ENCODE results near the gene CHRNB4. TPM values are rescaled to one million over a fixed set of nuclear protein-coding genes. Genes with fewer than 3 reads are reported as not detected.

The CHRNB4 gene
- total and polyA plus RNA-seq, 10 of the 15 experiments (the other 5 are each of a cell fraction or from before 2014, with no cell fraction given) = 0.10 TPM; not detected in 9

GRCh38 chr15:78616506-78616905 lies 24.5 kb downstream of the CHRNB4 start:
- RAD21 ChIA-PET (ENCODE audit: unreplicated experiment) = no interaction called here
- no peaks in the 10 kb centered on the region for H3K36me3 ChIP-seq (ENCODE audit: control insufficient read depth in 2 of 2, insufficient read depth in 2 of 2, low read length in 1 of 2)
- WGBS (ENCODE audit: insufficient coverage, insufficient replicate concordance, low lambda C conversion rate, missing lambda C conversion rate) = 38% methylated on average over 2 of the region's 2 CpGs
- BruUV-seq (replicated peaks) = no TSS peak
- intact Hi-C loops (cut with micrococcal nuclease; ENCODE audit: unreplicated experiment) (no loop called here), in situ Hi-C loops (cut with MboI) (loop anchor here (5.0 kb wide), 1 partner anchor 91 kb away; no protein-coding TSS in a partner anchor)
- DNase-seq (ENCODE audit: low read depth, low spot score) = no peak
- CTCF ChIA-PET = interaction anchor here (0.9 kb wide), 2 partner anchors 94 to 135 kb away, joined by 3 to 4 read pairs; no protein-coding TSS in a partner anchor
- no peaks in the 10 kb centered on the region for H4K20me1 ChIP-seq (ENCODE audit: control insufficient read depth, insufficient read depth)
- H3K79me2 ChIP-seq (ENCODE audit: control insufficient read depth, insufficient read depth, low read length) = no peaks in the 10 kb centered on the region
- no peak overlapping the region for H3K9ac ChIP-seq (ENCODE audit: control insufficient read depth, insufficient read depth, low read length)
- no peaks in the 10 kb centered on the region for H3K9me3 ChIP-seq (replicated peaks; ENCODE audit: control insufficient read depth, insufficient read depth, low read length)
- POLR2A ChIA-PET = no interaction called here
- no peak overlapping the region for H3K27ac ChIP-seq (ENCODE audit: control insufficient read depth, insufficient read depth)
- peaks cover 5 to 6% of the 10 kb centered on the region in 2 experiments for H3K27me3 ChIP-seq (replicated peaks in 1 of 2; ENCODE audit: control insufficient read depth in 2 of 2, insufficient read depth in 2 of 2, low read length in 1 of 2)
- H2AFZ ChIP-seq (ENCODE audit: control insufficient read depth, low read depth, low read length) = no peak overlapping the region
- H3K4me2 ChIP-seq (ENCODE audit: control insufficient read depth, insufficient read depth) = no peak overlapping the region
- SMC1A ChIA-PET (ENCODE audit: uncharacterized antibody, unreplicated experiment) = interaction anchor here (0.7 kb wide), 1 partner anchor 195 kb away, joined by 4 read pairs; no protein-coding TSS in a partner anchor
- ATAC-seq = no peak
- no peak for FAIRE-seq
- no peaks in the 10 kb centered on the region for H3K4me1 ChIP-seq (ENCODE audit: control insufficient read depth, insufficient read depth, low read length)
- H3K4me3 ChIP-seq = no peak overlapping the region
- TF ChIP-seq ZBTB40 (IDR thresholded peaks at IDR 0.05; ENCODE audit: borderline replicate concordance) (no peak), ZNF384 (IDR thresholded peaks at IDR 0.05; ENCODE audit: borderline replicate concordance, low read depth, low read length) (no peak), LARP7 (IDR thresholded peaks at IDR 0.05) (no peak), STAT1 (conservative IDR thresholded peaks at IDR 0.05) (no peak), CHD1 (IDR thresholded peaks at IDR 0.05; ENCODE audit: low read depth, low read length) (no peak), CHD4 (IDR thresholded peaks at IDR 0.05) (no peak), ATF3 (IDR thresholded peaks at IDR 0.05; ENCODE audit: borderline replicate concordance, extremely low read depth, low read depth, low read length) (no peak), NBN (IDR thresholded peaks at IDR 0.05) (no peak), BMI1 (IDR thresholded peaks at IDR 0.05; ENCODE audit: borderline replicate concordance) (no peak), NFYB (IDR thresholded peaks at IDR 0.05; ENCODE audit: insufficient read depth, low read depth, low read length) (no peak), ATF7 (IDR thresholded peaks at IDR 0.05; ENCODE audit: low read depth) (no peak), GATAD2B (conservative IDR thresholded peaks at IDR 0.05; ENCODE audit: low read depth) (no peak), POU2F2 (IDR thresholded peaks at IDR 0.05; ENCODE audit: borderline replicate concordance, low read depth, low read length) (no peak), ZBTB4 (CRISPR knock-in tag; IDR thresholded peaks at IDR 0.05) (no peak)
